ENCODE measurements around the gene PPT1.

PPT1 gene

GRCh38 chr1:40096977-40097782 lies at the start of gene PPT1:
Gene PPT1, minus strand, starts transcription at chr1:40097252. Its CDS starts 14 bp downstream, at chr1:40097238.
- in situ Hi-C loops (cut with MboI; ENCODE audit: low sequenced_read_pairs): no loop called here
- H3K36me3 ChIP-seq (replicated peaks): peaks cover 5% of the 10 kb centered on the region; the same call in 1 of the 2 replicates
- H3K27me3 ChIP-seq (ENCODE audit: low read depth): no peaks in the 10 kb centered on the region
- H3K9me3 ChIP-seq: 0 out of 2 replicates have a peak, but pooled peaks cover 4% of the 10 kb centered on the region
- DNase-seq (ENCODE audit: low spot score in 2 of 2): peak; percentile 66 to 88
- peak within 1 kb of the TSS; percentile 65 for H3K4me3 ChIP-seq
- H3K4me1 ChIP-seq: peaks cover 17% of the 10 kb centered on the region

GRCh38 chr1:40143891-40144575 lies 47.0 kb upstream of the PPT1 start:
- Histone ChIP-seq H3K9me3 (no peaks in the 10 kb centered on the region), H3K4me3 (no peak overlapping the region), H3K4me1 (no peaks in the 10 kb centered on the region), H3K36me3 (replicated peaks) (no peaks in the 10 kb centered on the region), H3K27me3 (ENCODE audit: low read depth) (peaks cover 23% of the 10 kb centered on the region)
- DNase-seq (ENCODE audit: low spot score in 2 of 2): peak; percentile 65 to 80
- in situ Hi-C loops (cut with MboI; ENCODE audit: low sequenced_read_pairs): loop anchor here (10.0 kb wide), 2 partner anchors 191 to 261 kb away; no protein-coding TSS in a partner anchor

- Histone ChIP-seq H3K36me3 (replicated peaks) (no peaks in the 10 kb centered on the region), H3K4me3 (no peak overlapping the region), H3K27me3 (ENCODE audit: low read depth) (peaks cover 17% of the 10 kb centered on the region), H3K4me1 (no peaks in the 10 kb centered on the region), H3K9me3 (no peaks in the 10 kb centered on the region)
- in situ Hi-C loops (cut with MboI; ENCODE audit: low sequenced_read_pairs): loop anchor here (10.0 kb wide), 2 partner anchors 193 to 263 kb away; no protein-coding TSS in a partner anchor
- DNase-seq (ENCODE audit: low spot score in 2 of 2): no peak
These were observed 45.0 kb upstream of the PPT1 start for GRCh38 chr1:40141878-40142535.

GRCh38 chr1:40140211-40140973 lies 43.3 kb upstream of the PPT1 start:
- Histone ChIP-seq H3K4me3 (no peak overlapping the region), H3K4me1 (no peaks in the 10 kb centered on the region; the same call in 1 of the 2 replicates), H3K27me3 (ENCODE audit: low read depth) (peaks cover 13% of the 10 kb centered on the region), H3K36me3 (replicated peaks) (no peaks in the 10 kb centered on the region), H3K9me3 (no peaks in the 10 kb centered on the region)
- in situ Hi-C loops (cut with MboI; ENCODE audit: low sequenced_read_pairs): loop anchor here (10.0 kb wide), 2 partner anchors 194 to 264 kb away; no protein-coding TSS in a partner anchor
- no peak for DNase-seq (ENCODE audit: low spot score in 2 of 2)

GRCh38 chr1:40133839-40134238 lies 36.8 kb upstream of the PPT1 start:
- H3K4me1 ChIP-seq: no peaks in the 10 kb centered on the region; the same call in 1 of the 2 replicates

GRCh38 chr1:40133312-40133665 lies 36.2 kb upstream of the PPT1 start:
- in situ Hi-C loops (cut with MboI; ENCODE audit: low sequenced_read_pairs): no loop called here
- H3K36me3 ChIP-seq (replicated peaks): no peaks in the 10 kb centered on the region
- H3K4me3 ChIP-seq: no peak overlapping the region
- 0 out of 2 replicates have a peak, but pooled peaks cover 4% of the 10 kb centered on the region for H3K9me3 ChIP-seq
- H3K27me3 ChIP-seq (ENCODE audit: low read depth): peaks cover 2% of the 10 kb centered on the region
- DNase-seq (ENCODE audit: low spot score in 2 of 2): no peak
- H3K4me1 ChIP-seq: no peaks in the 10 kb centered on the region; the same call in 1 of the 2 replicates

More at GRCh38 chr1:40133839-40134238, 36.8 kb upstream of the PPT1 start:
- DNase-seq (ENCODE audit: low spot score in 2 of 2): no peak
- Histone ChIP-seq H3K4me3 (no peak overlapping the region), H3K9me3 (0 out of 2 replicates have a peak, but pooled peaks cover 4% of the 10 kb centered on the region), H3K27me3 (ENCODE audit: low read depth) (peaks cover 3% of the 10 kb centered on the region), H3K36me3 (replicated peaks) (no peaks in the 10 kb centered on the region)
- in situ Hi-C loops (cut with MboI; ENCODE audit: low sequenced_read_pairs): no loop called here

- Histone ChIP-seq H3K36me3 (replicated peaks) (no peaks in the 10 kb centered on the region), H3K27me3 (ENCODE audit: low read depth) (peaks cover 2% of the 10 kb centered on the region), H3K4me1 (no peaks in the 10 kb centered on the region; the same call in 1 of the 2 replicates), H3K4me3 (no peak overlapping the region), H3K9me3 (0 out of 2 replicates have a peak, but pooled peaks cover 4% of the 10 kb centered on the region)
- DNase-seq (ENCODE audit: low spot score in 2 of 2): no peak
- in situ Hi-C loops (cut with MboI; ENCODE audit: low sequenced_read_pairs): no loop called here
These were observed 35.6 kb upstream of the PPT1 start for GRCh38 chr1:40132383-40133311.

- in situ Hi-C loops (cut with MboI; ENCODE audit: low sequenced_read_pairs): no loop called here
- no peak overlapping the region for H3K4me3 ChIP-seq
- 0 out of 2 replicates have a peak, but pooled peaks cover 4% of the 10 kb centered on the region for H3K9me3 ChIP-seq
- no peak for DNase-seq (ENCODE audit: low spot score in 2 of 2)
- H3K4me1 ChIP-seq: no peaks in the 10 kb centered on the region; the same call in 1 of the 2 replicates
- no peaks in the 10 kb centered on the region for H3K36me3 ChIP-seq (replicated peaks)
- peaks cover 2% of the 10 kb centered on the region; the same call in 1 of the 2 replicates for H3K27me3 ChIP-seq (ENCODE audit: low read depth)
These were observed 33.8 kb upstream of the PPT1 start for GRCh38 chr1:40130892-40131291.

GRCh38 chr1:40122855-40123254 lies 25.8 kb upstream of the PPT1 start:
- Histone ChIP-seq H3K27me3 (ENCODE audit: low read depth) (peaks cover 3% of the 10 kb centered on the region), H3K36me3 (replicated peaks) (no peaks in the 10 kb centered on the region), H3K4me1 (no peaks in the 10 kb centered on the region), H3K9me3 (no peaks in the 10 kb centered on the region), H3K4me3 (no peak overlapping the region)
- in situ Hi-C loops (cut with MboI; ENCODE audit: low sequenced_read_pairs): no loop called here
- no peak for DNase-seq (ENCODE audit: low spot score in 2 of 2)

- in situ Hi-C loops (cut with MboI; ENCODE audit: low sequenced_read_pairs): no loop called here
These were observed 23.1 kb upstream of the PPT1 start for GRCh38 chr1:40120128-40120527.

GRCh38 chr1:40114400-40114799 lies 17.3 kb upstream of the PPT1 start:
- Histone ChIP-seq H3K27me3 (ENCODE audit: low read depth) (no peaks in the 10 kb centered on the region), H3K4me1 (no peaks in the 10 kb centered on the region), H3K36me3 (replicated peaks) (no peaks in the 10 kb centered on the region), H3K4me3 (no peak overlapping the region), H3K9me3 (peaks cover 11% of the 10 kb centered on the region; the same call in 1 of the 2 replicates)
- no peak for DNase-seq (ENCODE audit: low spot score in 2 of 2)
- in situ Hi-C loops (cut with MboI; ENCODE audit: low sequenced_read_pairs): no loop called here

More at GRCh38 chr1:40120128-40120527, 23.1 kb upstream of the PPT1 start:
- Histone ChIP-seq H3K9me3 (no peaks in the 10 kb centered on the region), H3K27me3 (ENCODE audit: low read depth) (peaks cover 3% of the 10 kb centered on the region), H3K4me3 (no peak overlapping the region), H3K4me1 (no peaks in the 10 kb centered on the region), H3K36me3 (replicated peaks) (no peaks in the 10 kb centered on the region)
- DNase-seq (ENCODE audit: low spot score in 2 of 2): no peak

GRCh38 chr1:40110389-40110788 lies 13.3 kb upstream of the PPT1 start:
- DNase-seq (ENCODE audit: low spot score in 2 of 2): no peak
- Histone ChIP-seq H3K4me1 (no peaks in the 10 kb centered on the region), H3K27me3 (ENCODE audit: low read depth) (no peaks in the 10 kb centered on the region), H3K4me3 (no peak overlapping the region), H3K36me3 (replicated peaks) (no peaks in the 10 kb centered on the region), H3K9me3 (peaks cover 15% of the 10 kb centered on the region)
- in situ Hi-C loops (cut with MboI; ENCODE audit: low sequenced_read_pairs): no loop called here

Data from HAP-1 (cell line).